Mesothelial cell of epicardium (in vitro differentiated cells): ENCODE results near the gene IPO11. TPM values are rescaled to one million over a fixed set of nuclear protein-coding genes. Genes with fewer than 3 reads are reported as not detected.

Source experiments
- DNase-seq, 2 experiments: peaks; one replicate each; pipeline ENCODE4 v3.0.0; 2021; ENCODE audit warnings: low spot score in 2 of 2; ENCODE audit not compliant: unreplicated experiment in 2 of 2
- H3K27ac Mint-ChIP-seq: 2 replicates; pipeline ENCODE4 v1.8.0; 2021; ENCODE audit warnings: mixed read lengths
- H3K27me3 Mint-ChIP-seq: 2 replicates; pipeline ENCODE4 v1.8.0; 2021; ENCODE audit warnings: low read depth, mixed read lengths
- H3K36me3 Mint-ChIP-seq: 2 replicates; pipeline ENCODE4 v1.8.0; 2021; ENCODE audit warnings: mixed read lengths
- H3K4me1 Mint-ChIP-seq: 2 replicates; pipeline ENCODE4 v1.8.0; 2021; ENCODE audit warnings: mixed read lengths
- H3K4me3 Mint-ChIP-seq: 2 replicates; pipeline ENCODE4 v1.8.0; 2021; ENCODE audit warnings: mild to moderate bottlenecking, moderate library complexity, mixed read lengths
- H3K9me3 Mint-ChIP-seq: 2 replicates; pipeline ENCODE4 v1.8.0; 2021; ENCODE audit warnings: mixed read lengths
- CTCF ChIP-seq: fragments of 200-600 bp; sonication (generic); IDR thresholded peaks from one replicate; pipeline ENCODE4 v1.5.0; 2021; ENCODE audit warnings: antibody characterized with exemption; ENCODE audit not compliant: unreplicated experiment
- total RNA-seq: library from RNA; stranded (reverse); gene quantifications from 3 replicates; pipeline ENCODE4 v1.2.1, GENCODE V29; 2021

Gene IPO11
- total RNA-seq = 31.9 to 37.6 TPM (median 33.5 TPM) in 3 replicates

- Mint-ChIP-seq H3K9me3 (no peaks in the 10 kb centered on the region), H3K36me3 (no peaks in the 10 kb centered on the region), H3K27me3 (no peaks in the 10 kb centered on the region)
These were observed at the start of gene IPO11 for GRCh38 chr5:62412549-62413329. TSS of gene IPO11 (plus strand) at chr5:62412763. CDS start at chr5:62437280, 24,517 bp downstream.

GRCh38 chr5:62369039-62369438 is 43.5 kb upstream of the IPO11 start:
- Mint-ChIP-seq H3K4me1 (no peaks in the 10 kb centered on the region), H3K9me3 (peaks cover 15% of the 10 kb centered on the region), H3K27me3 (no peaks in the 10 kb centered on the region), H3K4me3 (no peak overlapping the region), H3K27ac (no peak overlapping the region), H3K36me3 (peaks cover 45% of the 10 kb centered on the region)
- no peak for DNase-seq
- no peak for TF ChIP-seq CTCF

More at GRCh38 chr5:62412549-62413329, at the start of gene IPO11:
- H3K4me1 Mint-ChIP-seq = peaks cover 18% of the 10 kb centered on the region
- TF ChIP-seq CTCF = no peak
- H3K4me3 Mint-ChIP-seq = peak within 1 kb of the TSS; percentile 92
- H3K27ac Mint-ChIP-seq = peak within 1 kb of the TSS; percentile 95
- DNase-seq = peak; percentile 97 to 99

- no peak overlapping the region for H3K27ac Mint-ChIP-seq
- no peaks in the 10 kb centered on the region for H3K9me3 Mint-ChIP-seq
- no peak for TF ChIP-seq CTCF
- no peaks in the 10 kb centered on the region for H3K4me1 Mint-ChIP-seq
- H3K27me3 Mint-ChIP-seq = no peaks in the 10 kb centered on the region
- no peak for DNase-seq
- no peak overlapping the region for H3K4me3 Mint-ChIP-seq
- H3K36me3 Mint-ChIP-seq = peaks cover 27% of the 10 kb centered on the region
These were observed 41.2 kb upstream of the IPO11 start for GRCh38 chr5:62371409-62371808.

- no peak overlapping the region for H3K4me3 Mint-ChIP-seq
These were observed 40.0 kb upstream of the IPO11 start for GRCh38 chr5:62372600-62372999.

GRCh38 chr5:62373382-62373781 is 39.2 kb upstream of the IPO11 start:
- DNase-seq = no peak
- no peak overlapping the region for H3K4me3 Mint-ChIP-seq
- no peak for TF ChIP-seq CTCF
- H3K4me1 Mint-ChIP-seq = no peaks in the 10 kb centered on the region
- H3K9me3 Mint-ChIP-seq = no peaks in the 10 kb centered on the region
- H3K27me3 Mint-ChIP-seq = no peaks in the 10 kb centered on the region
- no peak overlapping the region for H3K27ac Mint-ChIP-seq
- H3K36me3 Mint-ChIP-seq = peaks cover 28% of the 10 kb centered on the region

More at GRCh38 chr5:62372600-62372999, 40.0 kb upstream of the IPO11 start:
- H3K9me3 Mint-ChIP-seq = no peaks in the 10 kb centered on the region
- H3K27ac Mint-ChIP-seq = no peak overlapping the region
- TF ChIP-seq CTCF = no peak
- DNase-seq = no peak
- no peaks in the 10 kb centered on the region for H3K4me1 Mint-ChIP-seq
- H3K36me3 Mint-ChIP-seq = peaks cover 23% of the 10 kb centered on the region
- H3K27me3 Mint-ChIP-seq = no peaks in the 10 kb centered on the region
